Stimulated activated CD8-positive, alpha-beta memory T cell treated with anti-CD3 and anti-CD28 coated beads, Interleukin-4, amount 100 ng/mL, for 48 hours (primary cell): ENCODE data around the gene NR6A1.

Experiments
- DNase-seq: peaks from one replicate; pipeline ENCODE4 v3.0.0-alpha.2; 2020

Gene NR6A1

GRCh38 chr9:124680714-124681390, 90.3 kb downstream of the NR6A1 start:
- DNase-seq, result no peak

GRCh38 chr9:124680049-124680448, 91.1 kb downstream of the NR6A1 start:
- no peak for DNase-seq

GRCh38 chr9:124676159-124676551, 95.0 kb downstream of the NR6A1 start:
- no peak for DNase-seq

- DNase-seq, result no peak
Observed at GRCh38 chr9:124675261-124676158, 95.6 kb downstream of the NR6A1 start.

GRCh38 chr9:124674651-124675050, 96.5 kb downstream of the NR6A1 start:
- DNase-seq, result no peak

GRCh38 chr9:124673063-124673462, 98.0 kb downstream of the NR6A1 start:
- DNase-seq, result no peak

GRCh38 chr9:124671861-124672260, 99.2 kb downstream of the NR6A1 start:
- no peak for DNase-seq

GRCh38 chr9:124666642-124667041, 104.5 kb downstream of the NR6A1 start:
- DNase-seq, result no peak

GRCh38 chr9:124665391-124666058, 105.6 kb downstream of the NR6A1 start:
- no peak for DNase-seq

- no peak for DNase-seq
Observed at GRCh38 chr9:124664143-124664542, 107.0 kb downstream of the NR6A1 start.

GRCh38 chr9:124663046-124663961, 107.8 kb downstream of the NR6A1 start:
- no peak for DNase-seq

- no peak for DNase-seq
Observed at GRCh38 chr9:124662561-124662960, 108.5 kb downstream of the NR6A1 start.

- no peak for DNase-seq
Observed at GRCh38 chr9:124661271-124661670, 109.8 kb downstream of the NR6A1 start.

GRCh38 chr9:124660341-124660801, 110.7 kb downstream of the NR6A1 start:
- DNase-seq, result peak; percentile 26

GRCh38 chr9:124659099-124659659, 111.9 kb downstream of the NR6A1 start:
- DNase-seq, result peak; percentile 58

GRCh38 chr9:124658165-124659017, 112.7 kb downstream of the NR6A1 start:
- DNase-seq, result peak; percentile 48

GRCh38 chr9:124657516-124657915, 113.6 kb downstream of the NR6A1 start:
- no peak for DNase-seq

GRCh38 chr9:124654431-124654830, 116.7 kb downstream of the NR6A1 start:
- DNase-seq, result no peak

- no peak for DNase-seq
Observed at GRCh38 chr9:124652615-124653393, 118.3 kb downstream of the NR6A1 start.

GRCh38 chr9:124652203-124652602, 118.9 kb downstream of the NR6A1 start:
- DNase-seq, result no peak
